ENCODE results near the gene ATF7. TPM values are rescaled to one million over a fixed set of nuclear protein-coding genes. Genes with fewer than 3 reads are reported as not detected.

Gene ATF7
- total and polyA plus RNA-seq, 2 of the 4 experiments (the other 2 are of a cell fraction) = 7.0 to 16.3 TPM

DNA sequence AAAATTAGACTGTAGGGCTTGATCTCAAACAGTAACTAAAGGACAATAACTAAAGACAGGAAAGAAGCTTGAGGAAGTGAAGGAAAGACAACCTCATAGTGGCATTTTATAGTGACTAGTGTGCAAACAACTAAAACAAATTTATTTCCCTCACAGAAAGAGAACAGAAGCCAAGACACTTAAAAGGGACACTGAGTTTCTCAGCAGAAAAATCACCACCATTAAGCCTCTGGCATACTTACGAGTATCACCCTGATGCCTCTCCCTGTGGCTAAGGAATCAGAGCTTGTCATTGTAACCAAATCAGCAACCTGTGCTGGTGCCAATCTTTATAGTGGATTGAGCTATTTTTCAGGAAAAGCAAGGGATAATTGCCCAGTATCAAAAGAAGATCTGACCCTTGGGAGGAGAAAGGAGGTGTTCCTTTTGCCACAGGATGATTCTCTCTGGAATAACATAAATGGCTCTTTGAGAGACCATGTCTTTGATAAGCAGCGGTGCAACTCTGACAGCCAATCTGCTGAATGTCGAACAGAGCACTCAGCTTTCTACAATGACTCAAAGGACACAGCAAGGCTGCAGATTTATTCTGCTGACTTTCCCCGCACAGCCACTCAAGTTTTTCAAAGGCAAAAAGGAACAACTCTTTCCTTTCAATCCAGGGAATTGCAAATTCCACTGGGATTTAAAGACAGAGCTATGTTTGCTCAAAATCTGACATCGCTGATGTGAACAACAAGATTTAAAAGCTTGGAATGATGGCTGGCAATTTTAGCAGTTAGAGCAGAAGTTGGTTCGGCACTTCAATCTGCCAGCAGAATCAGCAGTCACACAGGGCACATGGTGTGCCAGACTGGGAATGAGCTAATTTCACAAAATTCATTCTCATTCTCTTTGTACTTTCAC, 34.6 kb downstream of the ATF7 start (continued):
- no peak for TF ChIP-seq RFX5 (IDR thresholded peaks at IDR 0.05; ENCODE audit: low read depth, low read length)
- TF ChIP-seq MAFK (IDR thresholded peaks at IDR 0.05; ENCODE audit: low read depth, low read length) = no peak

DNA sequence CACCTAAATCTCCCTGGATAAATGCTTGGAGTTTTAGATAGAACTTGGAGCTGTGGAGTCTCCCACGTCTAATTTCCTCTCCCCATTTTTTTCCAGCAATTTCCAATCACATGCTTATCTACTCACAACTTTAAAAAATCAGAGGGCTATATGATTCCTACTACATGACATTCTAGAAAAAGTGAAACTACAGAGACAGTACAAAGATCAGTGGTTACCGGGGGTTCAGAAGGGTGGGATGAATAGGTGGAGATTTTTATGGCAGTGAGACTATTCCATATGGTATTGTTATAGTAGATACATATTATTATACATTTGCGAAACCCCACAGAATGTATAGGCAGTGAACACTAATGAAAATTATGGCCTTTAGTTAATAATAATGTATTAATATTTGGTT, 35.5 kb downstream of the ATF7 start:
- dilution Hi-C loops (cut with HindIII; ENCODE audit: low sequenced_read_pairs, unreplicated experiment) (no loop called here), in situ Hi-C loops (cut with MboI; ENCODE audit: low sequenced_read_pairs) (no loop called here), intact Hi-C loops (cut with micrococcal nuclease) (no loop called here)
- Histone ChIP-seq H2AK5ac (ENCODE audit: low read depth, low read length) (no peak overlapping the region), H3K4ac (ENCODE audit: low read depth, low read length) (no peak overlapping the region), H3K27ac (ENCODE audit: insufficient read depth, low read length) (no peak overlapping the region), H3K27me3 (ENCODE audit: control insufficient read depth, insufficient read depth, low read length) (no peaks in the 10 kb centered on the region), H4K20me1 (ENCODE audit: insufficient read depth, low read length) (peaks cover 18% of the 10 kb centered on the region; the same call in 1 of the 2 replicates), H3K9me3 (ENCODE audit: control insufficient read depth, insufficient read depth, low read length) (no peaks in the 10 kb centered on the region), H3K23ac (ENCODE audit: low read depth, low read length) (no peak overlapping the region), H2BK15ac (ENCODE audit: low read depth, low read length) (no peak overlapping the region), H4K91ac (ENCODE audit: insufficient read depth, low read depth, low read length) (no peak overlapping the region), H3K4me1 (ENCODE audit: control insufficient read depth, insufficient read depth, low read length) (no peaks in the 10 kb centered on the region), H3K4me2 (ENCODE audit: low read depth, low read length) (no peak overlapping the region), H2BK120ac (ENCODE audit: low read depth, low read length) (no peak overlapping the region), H3K14ac (replicated peaks; ENCODE audit: low read depth, low read length) (no peak overlapping the region), H4K8ac (ENCODE audit: low read depth in 2 of 2, low read length in 2 of 2) (no peak overlapping the region), H3K9ac (ENCODE audit: low read depth, low read length) (no peak overlapping the region), H3K79me1 (ENCODE audit: low read depth in 1 of 2, low read length in 2 of 2) (peaks cover 35 to 41% of the 10 kb centered on the region in 2 experiments), H2BK5ac (ENCODE audit: low read depth, low read length, poor library complexity, severe bottlenecking) (no peak overlapping the region), H3K9me1 (ENCODE audit: insufficient read depth, low read length) (peaks cover 5% of the 10 kb centered on the region; the same call in 1 of the 2 replicates), H2BK20ac (ENCODE audit: low read depth, low read length) (no peak overlapping the region), H3K36me3 (ENCODE audit: control insufficient read depth, insufficient read depth, low read length) (no peaks in the 10 kb centered on the region), H2AK9ac (replicated peaks; ENCODE audit: low read depth, low read length, poor library complexity) (no peak overlapping the region), H3K4me3 (ENCODE audit: insufficient read depth, low read depth, low read length) (no peak overlapping the region), H4K5ac (ENCODE audit: low read depth, low read length) (no peak overlapping the region), H2AFZ (replicated peaks; ENCODE audit: low read length, poor library complexity) (no peak overlapping the region), H3K18ac (ENCODE audit: low read depth, low read length) (no peak overlapping the region), H3K56ac (ENCODE audit: extremely low read depth, insufficient read depth, low read length) (no peak overlapping the region)
- ATAC-seq (ENCODE audit: low read depth) (no peak), DNase-seq (no peak)
- CTCF ChIA-PET = no interaction called here
- no TSS peak for BruUV-seq (replicated peaks)
- WGBS, 2 experiments (ENCODE audit: extremely low coverage in 2 of 2, insufficient read length in 1 of 2) = no CpG with 5 or more reads among the region's 3 CpGs
- POLR2A ChIA-PET (ENCODE audit: unreplicated experiment) = no interaction called here
- no peak for TF ChIP-seq CTCF (conservative IDR thresholded peaks at IDR 0.05; ENCODE audit: low read depth, low read length)
- TF ChIP-seq RAD21 (IDR thresholded peaks at IDR 0.05; ENCODE audit: low read length) = no peak
- no peak for TF ChIP-seq NFE2L2 (IDR thresholded peaks at IDR 0.05; ENCODE audit: low read depth, low read length)
- no peak for TF ChIP-seq RFX5 (IDR thresholded peaks at IDR 0.05; ENCODE audit: low read depth, low read length)
- no peak for TF ChIP-seq POLR2A (IDR thresholded peaks at IDR 0.05; ENCODE audit: low read depth, low read length)
- TF ChIP-seq RCOR1 (IDR thresholded peaks at IDR 0.05; ENCODE audit: insufficient replicate concordance, low read length) = no peak
- no peak for TF ChIP-seq MXI1 (IDR thresholded peaks at IDR 0.05; ENCODE audit: borderline replicate concordance, low read depth, low read length)
- TF ChIP-seq FOS (IDR thresholded peaks at IDR 0.05; ENCODE audit: low read depth, low read length) = no peak
- TF ChIP-seq CHD1 (IDR thresholded peaks at IDR 0.05; ENCODE audit: low read depth, low read length) = no peak
- TF ChIP-seq SMC3 (IDR thresholded peaks at IDR 0.05; ENCODE audit: low read depth, low read length) = no peak
- no peak for TF ChIP-seq CEBPB (IDR thresholded peaks at IDR 0.05; ENCODE audit: low read depth, low read length)
- no peak for TF ChIP-seq MAFK (IDR thresholded peaks at IDR 0.05; ENCODE audit: low read depth, low read length)
- TF ChIP-seq USF2 (IDR thresholded peaks at IDR 0.05; ENCODE audit: low read depth, low read length) = no peak
- no peak for TF ChIP-seq MAZ (IDR thresholded peaks at IDR 0.05; ENCODE audit: borderline replicate concordance, low read depth, low read length)
- TF ChIP-seq BHLHE40 (IDR thresholded peaks at IDR 0.05; ENCODE audit: low read depth, low read length) = no peak

Measured in IMR-90 (cell line).